GM20000 (cell line): ENCODE data around the gene CENPQ.

Experiments
- DNase-seq: peaks from one replicate; pipeline ENCODE4 v3.0.0; 2012; ENCODE audit warnings: low spot score
- CTCF ChIP-seq: IDR thresholded peaks from 2 replicates; pipeline ENCODE4 v1.5.1; 2012; ENCODE audit warnings: mild to moderate bottlenecking, control low read depth; ENCODE audit errors: extremely low read depth, missing control alignments

The CENPQ gene

GRCh38 chr6:49462927-49463611 is at the start of gene CENPQ, which contains the start of gene MMUT:
TSS of gene CENPQ (plus strand) at chr6:49463370. CDS start at chr6:49470177, 6,807 bp downstream.
TSS of gene MMUT (minus strand) at chr6:49463253. CDS start at chr6:49459466, 3,787 bp downstream.
- no peak for TF ChIP-seq CTCF
- DNase-seq: peak; percentile 90

GRCh38 chr6:49415358-49415757 is 47.8 kb upstream of the CENPQ start:
- TF ChIP-seq CTCF: no peak
- DNase-seq: no peak

- no peak for DNase-seq
- TF ChIP-seq CTCF: no peak
These were observed 47.0 kb upstream of the CENPQ start for GRCh38 chr6:49416195-49416594.

- DNase-seq: no peak
- no peak for TF ChIP-seq CTCF
These were observed 39.4 kb upstream of the CENPQ start for GRCh38 chr6:49423817-49424216.

- no peak for TF ChIP-seq CTCF
- DNase-seq: no peak
These were observed 33.0 kb upstream of the CENPQ start for GRCh38 chr6:49430187-49430586.

GRCh38 chr6:49430866-49431265 is 32.3 kb upstream of the CENPQ start:
- TF ChIP-seq CTCF: no peak
- no peak for DNase-seq

- no peak for TF ChIP-seq CTCF
- no peak for DNase-seq
These were observed 9.9 kb upstream of the CENPQ start for GRCh38 chr6:49453221-49453620.
